ENCODE data around the gene PPP3CA. TPM values are rescaled to one million over a fixed set of nuclear protein-coding genes. Genes with fewer than 3 reads are reported as not detected.

Gene PPP3CA
- total RNA-seq, 2 experiments from 2014 or later, result 12.9 to 13.8 TPM

DNA sequence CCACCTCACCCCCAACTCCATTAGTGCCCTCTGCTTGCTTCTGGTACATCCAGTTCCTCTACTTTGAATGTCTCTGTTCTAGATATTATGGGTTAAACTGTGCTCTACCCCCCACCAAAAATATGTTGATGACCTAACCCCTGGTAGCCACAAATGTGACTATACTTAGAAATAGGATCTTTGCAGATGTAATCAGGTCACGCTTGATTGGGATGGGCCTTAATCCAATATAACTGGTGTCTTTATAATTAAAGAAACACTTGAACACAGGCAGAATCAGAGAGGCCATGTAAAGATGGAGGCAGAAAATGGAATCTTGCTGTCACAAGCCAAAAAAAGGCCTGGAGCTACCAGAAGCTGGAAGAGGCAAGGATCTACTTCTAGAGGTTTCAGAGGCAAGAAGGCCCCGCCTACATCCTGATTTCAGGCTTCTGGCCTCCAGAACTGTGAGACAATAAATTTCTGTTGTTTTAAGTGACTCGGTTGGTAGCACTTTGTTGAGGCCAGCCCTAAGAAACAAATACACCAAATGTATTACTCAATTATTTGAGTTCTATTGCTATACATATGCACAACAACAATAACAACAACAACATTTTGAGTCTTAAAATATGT, 220.0 kb downstream of the PPP3CA start:
- no peaks in the 10 kb centered on the region for H3K36me3 ChIP-seq (ENCODE audit: insufficient read depth, low read length)
- no peak overlapping the region for H3K27ac Mint-ChIP-seq
- no peak overlapping the region for H3K4me3 ChIP-seq (ENCODE audit: low read length)
- no peak overlapping the region for H3K27ac ChIP-seq (ENCODE audit: low read depth in 1 of 2, low read length in 2 of 2)
- H3K9me3 Mint-ChIP-seq, result no peaks in the 10 kb centered on the region
- H3K9me3 ChIP-seq (ENCODE audit: control insufficient read depth in 1 of 2, insufficient read depth in 1 of 2, low read length in 2 of 2), result peaks cover 0 to 4% of the 10 kb centered on the region in 2 experiments
- peaks cover 18% of the 10 kb centered on the region for H3K4me1 Mint-ChIP-seq (ENCODE audit: low read depth)
- DNase-seq (no peak), ATAC-seq (ENCODE audit: poor library complexity) (no peak)
- CTCF ChIA-PET, result no interaction called here
- intact Hi-C loops (cut with DNase I, micrococcal nuclease), result no loop called here
- H3K27me3 Mint-ChIP-seq, result no peaks in the 10 kb centered on the region
- no peaks in the 10 kb centered on the region for H3K4me1 ChIP-seq (ENCODE audit: insufficient read depth, low read length)
- H3K27me3 ChIP-seq (ENCODE audit: control insufficient read depth in 1 of 2, insufficient read depth in 2 of 2, low read length in 2 of 2), result no peaks in the 10 kb centered on the region
- H3K4me3 Mint-ChIP-seq, result no peak overlapping the region
- TF ChIP-seq CTCF (IDR thresholded peaks at IDR 0.05), result no peak
- POLR2A ChIA-PET, result no interaction called here
- no peaks in the 10 kb centered on the region for H3K36me3 Mint-ChIP-seq (ENCODE audit: low read depth)

GRCh38 chr4:101126059-101126458, 221.3 kb downstream of the PPP3CA start:
- Histone ChIP-seq H3K9me3 (ENCODE audit: control insufficient read depth in 1 of 2, insufficient read depth in 1 of 2, low read length in 2 of 2) (peaks cover 0 to 4% of the 10 kb centered on the region in 2 experiments), H3K36me3 (ENCODE audit: insufficient read depth, low read length) (no peaks in the 10 kb centered on the region), H3K27me3 (ENCODE audit: control insufficient read depth in 1 of 2, insufficient read depth in 2 of 2, low read length in 2 of 2) (no peaks in the 10 kb centered on the region), H3K4me3 (ENCODE audit: low read length) (no peak overlapping the region), H3K27ac (ENCODE audit: low read depth in 1 of 2, low read length in 2 of 2) (no peak overlapping the region), H3K4me1 (ENCODE audit: insufficient read depth, low read length) (no peaks in the 10 kb centered on the region)
- Mint-ChIP-seq H3K4me1 (ENCODE audit: low read depth) (peaks cover 18% of the 10 kb centered on the region), H3K27me3 (no peaks in the 10 kb centered on the region), H3K36me3 (ENCODE audit: low read depth) (no peaks in the 10 kb centered on the region), H3K4me3 (no peak overlapping the region), H3K9me3 (no peaks in the 10 kb centered on the region), H3K27ac (no peak overlapping the region)
- DNase-seq, result no peak
- ChIA-PET POLR2A (no interaction called here), CTCF (no interaction called here)
- no peak for TF ChIP-seq CTCF (IDR thresholded peaks at IDR 0.05)
- ATAC-seq (ENCODE audit: poor library complexity), result no peak
- intact Hi-C loops (cut with DNase I, micrococcal nuclease), result no loop called here

DNA sequence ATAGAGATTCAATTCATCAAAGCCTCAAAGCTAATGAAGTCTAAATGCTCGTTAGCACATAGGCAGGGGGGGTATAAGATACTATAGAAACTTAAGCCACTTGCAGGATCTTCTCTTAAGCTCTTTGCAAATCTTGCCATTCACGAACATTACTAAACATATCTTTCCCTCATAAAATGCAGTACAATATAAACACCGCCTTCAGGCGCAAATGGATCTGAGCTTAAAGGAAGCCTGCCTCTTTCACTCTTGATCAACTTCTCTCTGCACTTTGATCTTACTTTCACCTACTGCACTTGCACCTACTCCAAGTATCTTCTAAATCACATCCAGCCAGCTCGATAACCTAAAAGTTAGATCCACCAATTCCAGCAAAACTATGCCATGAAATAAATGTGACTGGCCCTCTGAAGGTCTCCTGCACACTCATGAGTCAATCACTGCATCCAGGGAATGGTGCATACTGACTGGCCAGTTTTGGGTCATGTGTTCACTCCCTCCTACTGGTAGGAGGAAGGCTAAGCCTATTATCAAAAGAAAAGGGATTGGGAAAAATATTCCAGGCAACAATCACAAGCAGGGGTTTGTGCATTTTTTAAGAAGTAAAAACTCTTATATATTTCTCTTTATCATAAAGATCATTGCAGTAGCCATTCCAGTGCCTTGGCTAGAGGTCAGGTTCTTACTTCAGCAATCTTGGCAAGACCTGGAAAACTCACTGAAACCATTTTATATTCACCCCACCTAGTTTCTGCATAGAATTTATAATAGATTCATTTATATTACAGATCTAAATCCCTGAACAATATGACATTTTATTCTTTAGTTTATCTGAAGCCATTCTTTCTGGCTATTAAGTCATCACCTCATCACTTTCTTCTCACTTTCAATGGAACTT, 222.0 kb downstream of the PPP3CA start:
- peaks cover 0 to 4% of the 10 kb centered on the region in 2 experiments for H3K9me3 ChIP-seq (ENCODE audit: control insufficient read depth in 1 of 2, insufficient read depth in 1 of 2, low read length in 2 of 2)
- Mint-ChIP-seq H3K4me3 (no peak overlapping the region), H3K27me3 (no peaks in the 10 kb centered on the region), H3K36me3 (ENCODE audit: low read depth) (no peaks in the 10 kb centered on the region), H3K27ac (no peak overlapping the region), H3K9me3 (no peaks in the 10 kb centered on the region), H3K4me1 (ENCODE audit: low read depth) (peaks cover 18% of the 10 kb centered on the region)
- no peak for TF ChIP-seq CTCF (IDR thresholded peaks at IDR 0.05)
- ChIA-PET POLR2A (no interaction called here), CTCF (no interaction called here)
- H3K4me1 ChIP-seq (ENCODE audit: insufficient read depth, low read length), result no peaks in the 10 kb centered on the region
- H3K4me3 ChIP-seq (ENCODE audit: low read length), result no peak overlapping the region
- H3K36me3 ChIP-seq (ENCODE audit: insufficient read depth, low read length), result no peaks in the 10 kb centered on the region
- no peak for DNase-seq
- no peaks in the 10 kb centered on the region for H3K27me3 ChIP-seq (ENCODE audit: control insufficient read depth in 1 of 2, insufficient read depth in 2 of 2, low read length in 2 of 2)
- H3K27ac ChIP-seq (ENCODE audit: low read depth in 1 of 2, low read length in 2 of 2), result no peak overlapping the region
- no peak for ATAC-seq (ENCODE audit: poor library complexity)
- intact Hi-C loops (cut with DNase I, micrococcal nuclease), result no loop called here

All from CD4-positive, alpha-beta T cell (primary cell).